ENCODE results near the gene ZNF491.

The ZNF491 gene
- total RNA-seq = 1.0 to 2.7 (median 1.2) reads per million in 3 donors

GRCh38 chr19:11798391-11799330, at the start of gene ZNF491:
ZNF491 (plus strand) TSS chr19:11798523; CDS start chr19:11805954, 7,431 bp downstream.
- H3K36me3 ChIP-seq (ENCODE audit: control insufficient read depth, insufficient read depth, low read length) = no peaks in the 10 kb centered on the region
- H3K9me3 ChIP-seq (ENCODE audit: control insufficient read depth, low read length) = no peaks in the 10 kb centered on the region
- H3K4me3 ChIP-seq (ENCODE audit: insufficient read depth, low read depth, low read length, poor library complexity, severe bottlenecking) = peak within 1 kb of the TSS; percentile 74
- peak; percentile 53 to 76 (median 69) for DNase-seq
- peak within 1 kb of the TSS; percentile 72 for H3K27ac ChIP-seq (ENCODE audit: insufficient read depth, low read length, poor library complexity, severe bottlenecking)
- no peaks in the 10 kb centered on the region for H3K27me3 ChIP-seq (replicated peaks; ENCODE audit: control insufficient read depth, insufficient read depth, low read length, poor library complexity, severe bottlenecking)
- peaks cover 11% of the 10 kb centered on the region for H3K4me1 ChIP-seq (ENCODE audit: control insufficient read depth, insufficient read depth, low read length, poor library complexity, severe bottlenecking)

- Histone ChIP-seq H3K27ac (ENCODE audit: insufficient read depth, low read length, poor library complexity, severe bottlenecking) (no peak overlapping the region), H3K9me3 (ENCODE audit: control insufficient read depth, low read length) (no peaks in the 10 kb centered on the region), H3K36me3 (ENCODE audit: control insufficient read depth, insufficient read depth, low read length) (no peaks in the 10 kb centered on the region), H3K4me3 (ENCODE audit: insufficient read depth, low read depth, low read length, poor library complexity, severe bottlenecking) (no peak overlapping the region), H3K4me1 (ENCODE audit: control insufficient read depth, insufficient read depth, low read length, poor library complexity, severe bottlenecking) (no peaks in the 10 kb centered on the region), H3K27me3 (replicated peaks; ENCODE audit: control insufficient read depth, insufficient read depth, low read length, poor library complexity, severe bottlenecking) (peaks cover 2% of the 10 kb centered on the region)
- no peak for DNase-seq
Observed at GRCh38 chr19:11749751-11750150, 48.6 kb upstream of the ZNF491 start.

GRCh38 chr19:11752244-11752736, 46.0 kb upstream of the ZNF491 start:
- Histone ChIP-seq H3K27ac (ENCODE audit: insufficient read depth, low read length, poor library complexity, severe bottlenecking) (no peak overlapping the region), H3K27me3 (replicated peaks; ENCODE audit: control insufficient read depth, insufficient read depth, low read length, poor library complexity, severe bottlenecking) (peaks cover 2% of the 10 kb centered on the region), H3K36me3 (ENCODE audit: control insufficient read depth, insufficient read depth, low read length) (no peaks in the 10 kb centered on the region), H3K4me1 (ENCODE audit: control insufficient read depth, insufficient read depth, low read length, poor library complexity, severe bottlenecking) (no peaks in the 10 kb centered on the region), H3K4me3 (ENCODE audit: insufficient read depth, low read depth, low read length, poor library complexity, severe bottlenecking) (no peak overlapping the region), H3K9me3 (ENCODE audit: control insufficient read depth, low read length) (no peaks in the 10 kb centered on the region)
- DNase-seq = no peak

GRCh38 chr19:11754663-11755062, 43.7 kb upstream of the ZNF491 start:
- H3K36me3 ChIP-seq (ENCODE audit: control insufficient read depth, insufficient read depth, low read length) = no peaks in the 10 kb centered on the region
- H3K27ac ChIP-seq (ENCODE audit: insufficient read depth, low read length, poor library complexity, severe bottlenecking) = no peak overlapping the region
- no peaks in the 10 kb centered on the region for H3K9me3 ChIP-seq (ENCODE audit: control insufficient read depth, low read length)
- no peaks in the 10 kb centered on the region for H3K4me1 ChIP-seq (ENCODE audit: control insufficient read depth, insufficient read depth, low read length, poor library complexity, severe bottlenecking)
- DNase-seq = no peak
- H3K27me3 ChIP-seq (replicated peaks; ENCODE audit: control insufficient read depth, insufficient read depth, low read length, poor library complexity, severe bottlenecking) = peaks cover 2% of the 10 kb centered on the region
- H3K4me3 ChIP-seq (ENCODE audit: insufficient read depth, low read depth, low read length, poor library complexity, severe bottlenecking) = no peak overlapping the region

- Histone ChIP-seq H3K36me3 (ENCODE audit: control insufficient read depth, insufficient read depth, low read length) (no peaks in the 10 kb centered on the region), H3K27ac (ENCODE audit: insufficient read depth, low read length, poor library complexity, severe bottlenecking) (no peak overlapping the region), H3K4me1 (ENCODE audit: control insufficient read depth, insufficient read depth, low read length, poor library complexity, severe bottlenecking) (no peaks in the 10 kb centered on the region), H3K9me3 (ENCODE audit: control insufficient read depth, low read length) (no peaks in the 10 kb centered on the region), H3K4me3 (ENCODE audit: insufficient read depth, low read depth, low read length, poor library complexity, severe bottlenecking) (no peak overlapping the region), H3K27me3 (replicated peaks; ENCODE audit: control insufficient read depth, insufficient read depth, low read length, poor library complexity, severe bottlenecking) (peaks cover 2% of the 10 kb centered on the region)
- no peak for DNase-seq
Observed at GRCh38 chr19:11756965-11757364, 41.4 kb upstream of the ZNF491 start.

GRCh38 chr19:11759805-11760204, 38.5 kb upstream of the ZNF491 start:
- Histone ChIP-seq H3K27me3 (replicated peaks; ENCODE audit: control insufficient read depth, insufficient read depth, low read length, poor library complexity, severe bottlenecking) (no peaks in the 10 kb centered on the region), H3K27ac (ENCODE audit: insufficient read depth, low read length, poor library complexity, severe bottlenecking) (no peak overlapping the region), H3K36me3 (ENCODE audit: control insufficient read depth, insufficient read depth, low read length) (no peaks in the 10 kb centered on the region), H3K4me3 (ENCODE audit: insufficient read depth, low read depth, low read length, poor library complexity, severe bottlenecking) (no peak overlapping the region), H3K4me1 (ENCODE audit: control insufficient read depth, insufficient read depth, low read length, poor library complexity, severe bottlenecking) (no peaks in the 10 kb centered on the region), H3K9me3 (ENCODE audit: control insufficient read depth, low read length) (no peaks in the 10 kb centered on the region)
- no peak for DNase-seq

- Histone ChIP-seq H3K27ac (ENCODE audit: insufficient read depth, low read length, poor library complexity, severe bottlenecking) (no peak overlapping the region), H3K36me3 (ENCODE audit: control insufficient read depth, insufficient read depth, low read length) (no peaks in the 10 kb centered on the region), H3K9me3 (ENCODE audit: control insufficient read depth, low read length) (no peaks in the 10 kb centered on the region), H3K27me3 (replicated peaks; ENCODE audit: control insufficient read depth, insufficient read depth, low read length, poor library complexity, severe bottlenecking) (no peaks in the 10 kb centered on the region), H3K4me3 (ENCODE audit: insufficient read depth, low read depth, low read length, poor library complexity, severe bottlenecking) (no peak overlapping the region), H3K4me1 (ENCODE audit: control insufficient read depth, insufficient read depth, low read length, poor library complexity, severe bottlenecking) (peaks cover 7% of the 10 kb centered on the region)
- DNase-seq = no peak
Observed at GRCh38 chr19:11763117-11763516, 35.2 kb upstream of the ZNF491 start.

- H3K9me3 ChIP-seq (ENCODE audit: control insufficient read depth, low read length) = no peaks in the 10 kb centered on the region
- peaks cover 7% of the 10 kb centered on the region for H3K4me1 ChIP-seq (ENCODE audit: control insufficient read depth, insufficient read depth, low read length, poor library complexity, severe bottlenecking)
- H3K4me3 ChIP-seq (ENCODE audit: insufficient read depth, low read depth, low read length, poor library complexity, severe bottlenecking) = no peak overlapping the region
- H3K27ac ChIP-seq (ENCODE audit: insufficient read depth, low read length, poor library complexity, severe bottlenecking) = no peak overlapping the region
- no peaks in the 10 kb centered on the region for H3K36me3 ChIP-seq (ENCODE audit: control insufficient read depth, insufficient read depth, low read length)
- no peak for DNase-seq
- H3K27me3 ChIP-seq (replicated peaks; ENCODE audit: control insufficient read depth, insufficient read depth, low read length, poor library complexity, severe bottlenecking) = no peaks in the 10 kb centered on the region
Observed at GRCh38 chr19:11763611-11764010, 34.7 kb upstream of the ZNF491 start.

GRCh38 chr19:11766597-11767591, 31.4 kb upstream of the ZNF491 start, which contains the start of gene ZNF441:
ZNF441 (plus strand) TSS chr19:11767000; CDS start chr19:11767194, 194 bp downstream.
- peak within 1 kb of the TSS; percentile 67 for H3K27ac ChIP-seq (ENCODE audit: insufficient read depth, low read length, poor library complexity, severe bottlenecking)
- H3K4me1 ChIP-seq (ENCODE audit: control insufficient read depth, insufficient read depth, low read length, poor library complexity, severe bottlenecking) = peaks cover 7% of the 10 kb centered on the region
- H3K27me3 ChIP-seq (replicated peaks; ENCODE audit: control insufficient read depth, insufficient read depth, low read length, poor library complexity, severe bottlenecking) = no peaks in the 10 kb centered on the region
- peaks cover 6% of the 10 kb centered on the region for H3K9me3 ChIP-seq (ENCODE audit: control insufficient read depth, low read length)
- DNase-seq = peak; percentile 68 to 85 (median 75)
- H3K36me3 ChIP-seq (ENCODE audit: control insufficient read depth, insufficient read depth, low read length) = no peaks in the 10 kb centered on the region
- H3K4me3 ChIP-seq (ENCODE audit: insufficient read depth, low read depth, low read length, poor library complexity, severe bottlenecking) = peak within 1 kb of the TSS; percentile 75
